HepG2 (cell line): ENCODE results near the gene ABCB8. TPM values are rescaled to one million over a fixed set of nuclear protein-coding genes. Genes with fewer than 3 reads are reported as not detected.
A peak's percentile ranks its signal among the peaks of the same experiment; 100 is the strongest.

Experiments used
- AGO1 ChIP-seq: fragments of 200-400 bp; formaldehyde crosslinking; IDR thresholded peaks from 2 replicates; pipeline ENCODE4 v1.6.1; 2017; ENCODE audit warnings: mild to moderate bottlenecking, low read depth, low read length, moderate library complexity; ENCODE audit not compliant: poor library complexity, severe bottlenecking
- EZH2 ChIP-seq: conservative IDR thresholded peaks from 2 replicates; pipeline ENCODE4 v1.6.1; 2012; ENCODE audit warnings: mild to moderate bottlenecking, low read depth, low read length, moderate library complexity
- MBD4 ChIP-seq: IDR thresholded peaks from 2 replicates; pipeline ENCODE4 v1.6.1; 2012; ENCODE audit warnings: low read length, inconsistent platforms, borderline replicate concordance
- NKX3-1 ChIP-seq: sonication (generic); formaldehyde crosslinking; IDR thresholded peaks from 2 replicates; pipeline ENCODE4 v1.5.0; 2020; ENCODE audit warnings: missing genetic modification reagents
- RARA ChIP-seq: IDR thresholded peaks from 2 replicates; pipeline ENCODE4 v1.6.1; 2016; ENCODE audit warnings: missing genetic modification reagents, missing compliant biosample characterization
- RBAK ChIP-seq: sonication (generic); formaldehyde crosslinking; IDR thresholded peaks from 2 replicates; pipeline ENCODE4 v1.5.1; 2020; ENCODE audit warnings: mild to moderate bottlenecking, missing genetic modification reagents
- SMARCE1 ChIP-seq: fragments of 450-650 bp; IDR thresholded peaks from 2 replicates; pipeline ENCODE4 v1.6.1; 2017; ENCODE audit warnings: borderline replicate concordance
- STAT5B ChIP-seq: sonication (generic); formaldehyde crosslinking; IDR thresholded peaks from 2 replicates; pipeline ENCODE4 v1.4.0; 2020; ENCODE audit warnings: missing genetic modification reagents
- ZFYVE20 ChIP-seq: sonication (generic); formaldehyde crosslinking; IDR thresholded peaks from 2 replicates; pipeline ENCODE4 v1.8.0; 2023; ENCODE audit warnings: low read depth, mild to moderate bottlenecking, moderate library complexity, missing genetic modification reagents, borderline replicate concordance
- ZMYM4 ChIP-seq: sonication (generic); formaldehyde crosslinking; IDR thresholded peaks from 2 replicates; pipeline ENCODE4 v1.8.1; 2023; ENCODE audit warnings: mild to moderate bottlenecking, missing genetic modification reagents
- ZNF256 ChIP-seq: sonication (generic); formaldehyde crosslinking; conservative IDR thresholded peaks from 2 replicates; pipeline ENCODE4 v1.4.0; 2020; ENCODE audit warnings: missing genetic modification reagents
- ZNF460 ChIP-seq: sonication (generic); formaldehyde crosslinking; IDR thresholded peaks from 2 replicates; pipeline ENCODE4 v1.5.1; 2020; ENCODE audit warnings: missing genetic modification reagents, mild to moderate bottlenecking, borderline replicate concordance
- ZNF629 ChIP-seq: sonication (generic); formaldehyde crosslinking; conservative IDR thresholded peaks from 2 replicates; pipeline ENCODE4 v1.5.0; 2020; ENCODE audit warnings: missing genetic modification reagents
- ZNF773 ChIP-seq: sonication (generic); formaldehyde crosslinking; IDR thresholded peaks from 2 replicates; pipeline ENCODE4 v1.4.0; 2020; ENCODE audit warnings: missing genetic modification reagents, borderline replicate concordance
- polyA plus RNA-seq, 8 experiments: library from polyadenylated mRNA; depleted of rRNA in 3 of 8; stranded (reverse) in 7 of 8; unstranded in 1 of 8; fragments of >200 nt; fragmentation: Illumina TruSeq in 4 of 8; extraction: Trizol in 4 of 8; gene quantifications; 2 replicates each; pipeline versions ENCODE4 v1.2.1 to v1.2.3, GENCODE V29; 2011 to 2016; ENCODE audit warnings: low read depth in 4 of 8, missing spikeins in 1 of 8, mixed read lengths in 1 of 8; ENCODE audit not compliant: insufficient read depth in 1 of 8
- total RNA-seq, 5 experiments: library from RNA; depleted of rRNA; stranded (reverse); fragments of >200 nt; fragmentation: Illumina TruSeq; extraction: Trizol; gene quantifications; 2 replicates each; pipeline ENCODE4 v1.2.3, GENCODE V29; 2016; ENCODE audit warnings: low read depth in 1 of 5
- TF ChIP-seq, protein P1 (sequence below): sonication (generic); formaldehyde crosslinking; IDR thresholded peaks from 2 replicates; pipeline ENCODE4 v1.9.0; 2021; ENCODE audit warnings: missing genetic modification reagents, mild to moderate bottlenecking, borderline replicate concordance
- TF ChIP-seq, protein P2 (sequence below): sonication (generic); formaldehyde crosslinking; IDR thresholded peaks from 2 replicates; pipeline ENCODE4 v1.9.0; 2021; ENCODE audit warnings: missing genetic modification reagents, mild to moderate bottlenecking, borderline replicate concordance
- TF ChIP-seq, protein P3 (sequence below): sonication (generic); formaldehyde crosslinking; IDR thresholded peaks from 2 replicates; pipeline ENCODE4 v1.4.0; 2020; ENCODE audit warnings: mild to moderate bottlenecking, missing genetic modification reagents
- TF ChIP-seq, protein P4 (sequence below): sonication (generic); formaldehyde crosslinking; IDR thresholded peaks from 2 replicates; pipeline ENCODE4 v1.4.0; 2020; ENCODE audit warnings: missing genetic modification reagents, borderline replicate concordance
- TF ChIP-seq, protein P5 (sequence below), 2 experiments: fragments of 450-650 bp in 1 of 2; sonication (generic) in 1 of 2; formaldehyde crosslinking; IDR thresholded peaks; 2 replicates each; pipeline versions ENCODE4 v1.5.0 to v1.8.0; 2020 to 2022; ENCODE audit warnings: mild to moderate bottlenecking in 1 of 2, missing genetic modification reagents in 1 of 2

Gene ABCB8
- total and polyA plus RNA-seq, 2 of the 13 experiments (the other 11 are each of a cell fraction or from before 2014, with no cell fraction given): 6.6 to 16.7 TPM

DNA sequence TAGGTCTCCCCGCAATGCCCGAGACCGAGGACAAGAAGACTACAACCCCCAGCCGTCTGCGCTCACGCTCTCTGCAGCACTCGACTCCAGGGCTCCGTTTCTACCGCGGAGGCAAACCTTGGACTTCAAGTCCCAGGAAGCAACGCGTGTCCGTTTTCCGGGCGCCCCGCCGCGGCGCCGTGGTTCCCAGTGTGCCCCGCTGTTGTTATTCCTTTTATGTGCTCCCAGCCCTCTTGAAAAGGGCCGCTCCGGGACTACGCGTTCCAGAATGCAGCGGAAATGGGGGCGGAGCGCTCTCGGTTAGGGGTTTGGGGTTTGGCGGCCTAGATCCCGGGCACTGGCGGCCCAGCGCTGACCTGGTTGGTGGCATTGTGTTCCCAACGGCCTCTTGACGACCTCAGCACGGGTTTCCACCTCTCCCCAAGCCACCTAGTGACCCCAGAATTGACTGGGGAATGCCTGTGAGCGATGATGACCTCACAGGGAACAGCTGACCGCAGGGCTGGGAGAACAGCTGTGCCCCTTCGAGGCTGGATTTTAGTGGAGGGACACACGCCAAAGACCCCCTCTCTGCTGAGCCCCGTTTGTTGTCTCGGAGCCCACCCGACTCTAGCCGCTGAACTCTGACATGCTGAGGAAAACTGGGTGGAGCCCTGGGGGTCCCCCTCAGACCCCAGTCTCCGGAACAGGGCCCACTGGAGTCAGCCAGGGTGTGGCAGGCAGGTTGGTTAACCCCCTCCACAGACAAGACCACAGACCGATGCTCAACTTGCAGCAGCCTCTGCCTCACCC, 29.9 kb downstream of the ABCB8 start (continued):
- TF ChIP-seq RBAK (no peak), NKX3-1 (CRISPR knock-in tag) (0 out of 2 replicates have a peak, but pooled peaks have one; percentile 60), ZMYM4 (no peak), EZH2 (no peak), ZNF460 (no peak), SMARCE1 (no peak), ZFYVE20 (CRISPR knock-in tag) (no peak), ZNF629 (no peak), ZNF256 (0 out of 2 replicates have a peak, but pooled peaks have one; percentile 38), STAT5B (CRISPR knock-in tag) (no peak), AGO1 (peak; percentile 70), ZNF773 (CRISPR knock-in tag) (no peak), RARA (CRISPR knock-in tag) (peak; percentile 51), MBD4 (no peak)
- TF ChIP-seq, protein P1, sequence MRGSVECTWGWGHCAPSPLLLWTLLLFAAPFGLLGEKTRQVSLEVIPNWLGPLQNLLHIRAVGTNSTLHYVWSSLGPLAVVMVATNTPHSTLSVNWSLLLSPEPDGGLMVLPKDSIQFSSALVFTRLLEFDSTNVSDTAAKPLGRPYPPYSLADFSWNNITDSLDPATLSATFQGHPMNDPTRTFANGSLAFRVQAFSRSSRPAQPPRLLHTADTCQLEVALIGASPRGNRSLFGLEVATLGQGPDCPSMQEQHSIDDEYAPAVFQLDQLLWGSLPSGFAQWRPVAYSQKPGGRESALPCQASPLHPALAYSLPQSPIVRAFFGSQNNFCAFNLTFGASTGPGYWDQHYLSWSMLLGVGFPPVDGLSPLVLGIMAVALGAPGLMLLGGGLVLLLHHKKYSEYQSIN (CRISPR knock-in tag): no peak
- TF ChIP-seq, protein P2, sequence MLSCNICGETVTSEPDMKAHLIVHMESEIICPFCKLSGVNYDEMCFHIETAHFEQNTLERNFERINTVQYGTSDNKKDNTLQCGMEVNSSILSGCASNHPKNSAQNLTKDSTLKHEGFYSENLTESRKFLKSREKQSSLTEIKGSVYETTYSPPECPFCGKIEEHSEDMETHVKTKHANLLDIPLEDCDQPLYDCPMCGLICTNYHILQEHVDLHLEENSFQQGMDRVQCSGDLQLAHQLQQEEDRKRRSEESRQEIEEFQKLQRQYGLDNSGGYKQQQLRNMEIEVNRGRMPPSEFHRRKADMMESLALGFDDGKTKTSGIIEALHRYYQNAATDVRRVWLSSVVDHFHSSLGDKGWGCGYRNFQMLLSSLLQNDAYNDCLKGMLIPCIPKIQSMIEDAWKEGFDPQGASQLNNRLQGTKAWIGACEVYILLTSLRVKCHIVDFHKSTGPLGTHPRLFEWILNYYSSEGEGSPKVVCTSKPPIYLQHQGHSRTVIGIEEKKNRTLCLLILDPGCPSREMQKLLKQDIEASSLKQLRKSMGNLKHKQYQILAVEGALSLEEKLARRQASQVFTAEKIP: no peak
- TF ChIP-seq, protein P3, sequence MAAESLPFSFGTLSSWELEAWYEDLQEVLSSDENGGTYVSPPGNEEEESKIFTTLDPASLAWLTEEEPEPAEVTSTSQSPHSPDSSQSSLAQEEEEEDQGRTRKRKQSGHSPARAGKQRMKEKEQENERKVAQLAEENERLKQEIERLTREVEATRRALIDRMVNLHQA (CRISPR knock-in tag): no peak
- TF ChIP-seq, protein P4, sequence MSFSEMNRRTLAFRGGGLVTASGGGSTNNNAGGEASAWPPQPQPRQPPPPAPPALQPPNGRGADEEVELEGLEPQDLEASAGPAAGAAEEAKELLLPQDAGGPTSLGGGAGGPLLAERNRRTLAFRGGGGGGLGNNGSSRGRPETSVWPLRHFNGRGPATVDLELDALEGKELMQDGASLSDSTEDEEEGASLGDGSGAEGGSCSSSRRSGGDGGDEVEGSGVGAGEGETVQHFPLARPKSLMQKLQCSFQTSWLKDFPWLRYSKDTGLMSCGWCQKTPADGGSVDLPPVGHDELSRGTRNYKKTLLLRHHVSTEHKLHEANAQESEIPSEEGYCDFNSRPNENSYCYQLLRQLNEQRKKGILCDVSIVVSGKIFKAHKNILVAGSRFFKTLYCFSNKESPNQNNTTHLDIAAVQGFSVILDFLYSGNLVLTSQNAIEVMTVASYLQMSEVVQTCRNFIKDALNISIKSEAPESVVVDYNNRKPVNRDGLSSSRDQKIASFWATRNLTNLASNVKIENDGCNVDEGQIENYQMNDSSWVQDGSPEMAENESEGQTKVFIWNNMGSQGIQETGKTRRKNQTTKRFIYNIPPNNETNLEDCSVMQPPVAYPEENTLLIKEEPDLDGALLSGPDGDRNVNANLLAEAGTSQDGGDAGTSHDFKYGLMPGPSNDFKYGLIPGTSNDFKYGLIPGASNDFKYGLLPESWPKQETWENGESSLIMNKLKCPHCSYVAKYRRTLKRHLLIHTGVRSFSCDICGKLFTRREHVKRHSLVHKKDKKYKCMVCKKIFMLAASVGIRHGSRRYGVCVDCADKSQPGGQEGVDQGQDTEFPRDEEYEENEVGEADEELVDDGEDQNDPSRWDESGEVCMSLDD (CRISPR knock-in tag): peak; percentile 82; the same call in 1 of the 2 replicates
- TF ChIP-seq, protein P5, sequence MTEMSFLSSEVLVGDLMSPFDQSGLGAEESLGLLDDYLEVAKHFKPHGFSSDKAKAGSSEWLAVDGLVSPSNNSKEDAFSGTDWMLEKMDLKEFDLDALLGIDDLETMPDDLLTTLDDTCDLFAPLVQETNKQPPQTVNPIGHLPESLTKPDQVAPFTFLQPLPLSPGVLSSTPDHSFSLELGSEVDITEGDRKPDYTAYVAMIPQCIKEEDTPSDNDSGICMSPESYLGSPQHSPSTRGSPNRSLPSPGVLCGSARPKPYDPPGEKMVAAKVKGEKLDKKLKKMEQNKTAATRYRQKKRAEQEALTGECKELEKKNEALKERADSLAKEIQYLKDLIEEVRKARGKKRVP (CRISPR knock-in tag; IDR thresholded peaks at IDR 0.05): no peak
